ENCODE results near the gene DYNC1I2. TPM values are rescaled to one million over a fixed set of nuclear protein-coding genes. Genes with fewer than 3 reads are reported as not detected.

Gene DYNC1I2
- total and polyA plus RNA-seq, 2 donors (not counting 3 experiments of a cell fraction or from before 2014, with no cell fraction given) = 131 to 138 TPM

- BruUV-seq (replicated peaks) = no TSS peak
- H3K79me2 ChIP-seq (ENCODE audit: control insufficient read depth, insufficient read depth, low read length) = no peaks in the 10 kb centered on the region
- no peaks in the 10 kb centered on the region for H3K4me1 ChIP-seq (ENCODE audit: control insufficient read depth, extremely low read depth, insufficient read depth, low read length)
- TF ChIP-seq GATA2 (IDR thresholded peaks at IDR 0.05; ENCODE audit: insufficient read depth, insufficient read length, low read depth, low read length) = no peak
- TF ChIP-seq POLR2A (IDR thresholded peaks at IDR 0.05; ENCODE audit: low read depth, low read length) = no peak
- TF ChIP-seq POLR2AphosphoS5 (IDR thresholded peaks at IDR 0.05; ENCODE audit: insufficient read depth, low read depth, low read length) = no peak
- no peak for TF ChIP-seq JUN (IDR thresholded peaks at IDR 0.05; ENCODE audit: borderline replicate concordance, insufficient read depth, insufficient read length, low read depth)
- no peak for TF ChIP-seq MYC (IDR thresholded peaks at IDR 0.05; ENCODE audit: low read depth, low read length)
- no peak for TF ChIP-seq MAX (IDR thresholded peaks at IDR 0.05; ENCODE audit: insufficient read depth, insufficient read length)
- TF ChIP-seq EZH2 (IDR thresholded peaks at IDR 0.05; ENCODE audit: borderline replicate concordance, low read depth, low read length, severe bottlenecking) = no peak
- no peak for TF ChIP-seq FOS (IDR thresholded peaks at IDR 0.05; ENCODE audit: borderline replicate concordance, insufficient read depth, low read length)
- TF ChIP-seq CTCF (IDR thresholded peaks at IDR 0.05; ENCODE audit: extremely low read depth in 1 of 2, insufficient read depth in 1 of 2, low read depth in 1 of 2, low read length in 2 of 2) = no peak
- FAIRE-seq = no peak
- no peaks in the 10 kb centered on the region for H3K36me3 ChIP-seq (ENCODE audit: control insufficient read depth in 2 of 2, extremely low read depth in 1 of 2, insufficient read depth in 2 of 2, low read length in 2 of 2)
- no peak overlapping the region for H3K27ac ChIP-seq (ENCODE audit: insufficient read depth, low read depth, low read length)
- intact Hi-C loops (cut with micrococcal nuclease) (no loop called here), dilution Hi-C loops (cut with MboI; ENCODE audit: extremely low pct_ligation_motif_present, low sequenced_read_pairs) (no loop called here)
- ChIA-PET CTCF (no interaction called here), POLR2A (no interaction called here)
- H3K4me2 ChIP-seq (ENCODE audit: insufficient read depth, low read length) = no peak overlapping the region
- H4K20me1 ChIP-seq (replicated peaks; ENCODE audit: control insufficient read depth, extremely low read depth, insufficient read depth, low read length) = no peaks in the 10 kb centered on the region
- no peak overlapping the region for H3K9ac ChIP-seq (replicated peaks; ENCODE audit: extremely low read depth, insufficient read depth, low read length)
- no peak overlapping the region for H2AFZ ChIP-seq (ENCODE audit: low read depth, low read length)
- peaks cover 8 to 17% of the 10 kb centered on the region in 2 experiments for H3K27me3 ChIP-seq (ENCODE audit: control insufficient read depth in 2 of 2, insufficient read depth in 2 of 2, low read length in 2 of 2)
- DNase-seq (ENCODE audit: low read depth, low spot score) = no peak
- H3K9me1 ChIP-seq (replicated peaks; ENCODE audit: control insufficient read depth, extremely low read depth, insufficient read depth, low read length) = no peaks in the 10 kb centered on the region
- H3K9me3 ChIP-seq (replicated peaks; ENCODE audit: control insufficient read depth, insufficient read depth, low read length) = no peaks in the 10 kb centered on the region
- H3K4me3 ChIP-seq (replicated peaks in 1 of 3; ENCODE audit: insufficient read depth in 1 of 3, low read depth in 1 of 3, low read length in 3 of 3) = no peak overlapping the region
These were observed 31.7 kb upstream of the DYNC1I2 start for GRCh38 chr2:171655586-171655985.
